ENCODE measurements around the gene HSD17B2.

HSD17B2 gene

DNA sequence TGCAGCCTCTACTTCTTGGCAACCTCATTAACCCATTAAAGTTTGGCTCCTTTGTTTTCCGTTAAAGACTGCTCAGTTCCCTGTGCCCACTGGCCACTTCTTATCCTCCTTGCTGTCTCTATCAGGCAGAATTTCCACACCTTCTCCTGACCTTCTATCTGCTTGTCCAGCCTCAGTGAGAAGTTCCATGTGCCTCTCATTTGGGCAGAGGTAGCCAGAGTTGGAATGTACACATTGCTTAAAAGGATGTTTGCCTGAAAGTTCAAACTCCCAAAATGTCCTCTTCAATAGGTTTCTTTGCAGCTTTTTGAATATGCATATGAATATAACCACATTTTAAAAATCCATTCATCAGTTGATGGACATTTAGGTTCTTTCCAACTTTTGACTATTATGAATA, 47.0 kb downstream of the HSD17B2 start:
- Histone ChIP-seq H3K79me1 (replicated peaks; ENCODE audit: low read length, poor library complexity, severe bottlenecking) (no peaks in the 10 kb centered on the region), H2BK15ac (ENCODE audit: low read depth, poor library complexity, severe bottlenecking) (no peak overlapping the region), H3K27me3 (ENCODE audit: control insufficient read depth in 1 of 2, insufficient read depth in 1 of 2, low read length in 2 of 2) (no peaks in the 10 kb centered on the region), H2BK120ac (ENCODE audit: low read depth, low read length) (no peak overlapping the region), H3K9me3 (ENCODE audit: control insufficient read depth, low read length) (peaks cover 15% of the 10 kb centered on the region), H3K4me2 (ENCODE audit: low read length, poor library complexity, severe bottlenecking) (no peak overlapping the region), H4K8ac (ENCODE audit: low read length) (no peak overlapping the region), H3K23ac (ENCODE audit: low read length in 2 of 2) (no peak overlapping the region), H2AK5ac (ENCODE audit: low read length, severe bottlenecking) (no peak overlapping the region), H2BK5ac (ENCODE audit: low read depth, low read length, poor library complexity, severe bottlenecking) (no peak overlapping the region), H3K27ac (ENCODE audit: low read length, poor library complexity, severe bottlenecking) (no peak overlapping the region), H3K14ac (ENCODE audit: low read length in 2 of 2) (no peak overlapping the region), H4K91ac (ENCODE audit: low read length) (no peak overlapping the region), H3K4ac (ENCODE audit: low read depth in 1 of 2, low read length in 2 of 2) (no peak overlapping the region), H3K18ac (ENCODE audit: low read depth in 1 of 2, low read length in 2 of 2) (no peak overlapping the region), H3K4me1 (ENCODE audit: control insufficient read depth, insufficient read depth, low read depth, low read length) (peaks cover 2% of the 10 kb centered on the region), H2AFZ (ENCODE audit: low read depth, low read length) (no peak overlapping the region), H3K9ac (ENCODE audit: low read length) (no peak overlapping the region), H3K4me3 (ENCODE audit: insufficient read depth in 1 of 2, low read depth in 1 of 2, low read length in 2 of 2) (no peak overlapping the region), H3K36me3 (ENCODE audit: control insufficient read depth in 1 of 2, insufficient read depth in 2 of 2, low read depth in 1 of 2, low read length in 2 of 2) (no peaks in the 10 kb centered on the region), H2BK12ac (ENCODE audit: low read length in 2 of 2) (no peak overlapping the region)
- 92% methylated on average over 1 of the region's 1 CpG for WGBS
- no peak for DNase-seq

DNA sequence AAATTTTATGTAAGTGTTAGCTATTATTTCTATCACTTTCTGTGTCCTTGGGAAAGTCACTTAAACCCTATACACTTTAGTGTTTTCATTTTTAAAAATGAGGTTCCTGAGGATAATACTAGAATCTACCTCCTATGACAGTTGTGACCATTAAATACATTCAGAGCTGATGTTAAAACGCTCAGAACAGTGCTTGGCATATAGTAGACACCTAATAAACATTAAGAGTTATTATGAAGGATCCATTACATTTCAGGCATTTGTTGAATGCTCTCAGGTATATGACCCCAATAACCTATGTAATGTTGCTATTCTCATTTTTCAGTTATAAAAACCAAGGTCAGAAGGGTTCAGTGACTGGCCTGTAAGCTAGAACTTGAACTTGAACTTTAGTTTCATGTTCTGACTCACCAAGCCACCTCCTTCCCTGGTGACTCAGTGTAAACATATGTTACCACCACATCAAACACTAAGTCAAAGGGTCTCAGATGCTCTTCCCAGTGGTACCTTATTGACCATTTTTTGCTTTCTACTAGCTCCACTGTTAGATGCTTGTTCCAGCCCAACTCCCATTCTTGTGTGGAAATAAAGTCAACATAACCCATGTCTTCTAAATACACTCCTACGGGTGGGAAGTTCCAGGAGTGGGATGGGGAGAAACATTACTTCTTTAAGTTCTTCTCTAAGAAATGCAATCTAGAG, 47.6 kb downstream of the HSD17B2 start:
- Histone ChIP-seq H3K4me2 (ENCODE audit: low read length, poor library complexity, severe bottlenecking) (no peak overlapping the region), H3K4ac (ENCODE audit: low read depth in 1 of 2, low read length in 2 of 2) (no peak overlapping the region), H4K91ac (ENCODE audit: low read length) (no peak overlapping the region), H2BK5ac (ENCODE audit: low read depth, low read length, poor library complexity, severe bottlenecking) (no peak overlapping the region), H2AFZ (ENCODE audit: low read depth, low read length) (no peak overlapping the region), H2BK12ac (ENCODE audit: low read length in 2 of 2) (no peak overlapping the region), H3K9me3 (ENCODE audit: control insufficient read depth, low read length) (peaks cover 15% of the 10 kb centered on the region), H3K27ac (ENCODE audit: low read length, poor library complexity, severe bottlenecking) (no peak overlapping the region), H3K14ac (ENCODE audit: low read length in 2 of 2) (no peak overlapping the region), H3K36me3 (ENCODE audit: control insufficient read depth in 1 of 2, insufficient read depth in 2 of 2, low read depth in 1 of 2, low read length in 2 of 2) (no peaks in the 10 kb centered on the region), H3K9ac (ENCODE audit: low read length) (no peak overlapping the region), H3K23ac (ENCODE audit: low read length in 2 of 2) (no peak overlapping the region), H2BK120ac (ENCODE audit: low read depth, low read length) (no peak overlapping the region), H2BK15ac (ENCODE audit: low read depth, poor library complexity, severe bottlenecking) (no peak overlapping the region), H2AK5ac (ENCODE audit: low read length, severe bottlenecking) (no peak overlapping the region), H3K27me3 (ENCODE audit: control insufficient read depth in 1 of 2, insufficient read depth in 1 of 2, low read length in 2 of 2) (no peaks in the 10 kb centered on the region), H3K4me1 (ENCODE audit: control insufficient read depth, insufficient read depth, low read depth, low read length) (peaks cover 2% of the 10 kb centered on the region), H3K79me1 (replicated peaks; ENCODE audit: low read length, poor library complexity, severe bottlenecking) (no peaks in the 10 kb centered on the region), H4K8ac (ENCODE audit: low read length) (no peak overlapping the region), H3K4me3 (ENCODE audit: insufficient read depth in 1 of 2, low read depth in 1 of 2, low read length in 2 of 2) (no peak overlapping the region), H3K18ac (ENCODE audit: low read depth in 1 of 2, low read length in 2 of 2) (no peak overlapping the region)
- peak; percentile 69 for DNase-seq
- no CpG with 5 or more reads among the region's 2 CpGs for WGBS

- no peak overlapping the region for H3K14ac ChIP-seq (ENCODE audit: low read length in 2 of 2)
- H3K9me3 ChIP-seq (ENCODE audit: control insufficient read depth, low read length) = peaks cover 6% of the 10 kb centered on the region
- H3K18ac ChIP-seq (ENCODE audit: low read depth in 1 of 2, low read length in 2 of 2) = no peak overlapping the region
- H3K4me1 ChIP-seq (ENCODE audit: control insufficient read depth, insufficient read depth, low read depth, low read length) = peaks cover 2% of the 10 kb centered on the region
- H3K79me1 ChIP-seq (replicated peaks; ENCODE audit: low read length, poor library complexity, severe bottlenecking) = no peaks in the 10 kb centered on the region
- H4K8ac ChIP-seq (ENCODE audit: low read length) = no peak overlapping the region
- H2AFZ ChIP-seq (ENCODE audit: low read depth, low read length) = no peak overlapping the region
- H2BK12ac ChIP-seq (ENCODE audit: low read length in 2 of 2) = no peak overlapping the region
- H4K91ac ChIP-seq (ENCODE audit: low read length) = no peak overlapping the region
- 86% methylated on average over 6 of the region's 6 CpGs for WGBS
- H2BK120ac ChIP-seq (ENCODE audit: low read depth, low read length) = no peak overlapping the region
- H3K4me3 ChIP-seq (ENCODE audit: insufficient read depth in 1 of 2, low read depth in 1 of 2, low read length in 2 of 2) = no peak overlapping the region
- H2BK5ac ChIP-seq (ENCODE audit: low read depth, low read length, poor library complexity, severe bottlenecking) = no peak overlapping the region
- DNase-seq = no peak
- no peak overlapping the region for H2BK15ac ChIP-seq (ENCODE audit: low read depth, poor library complexity, severe bottlenecking)
- H3K9ac ChIP-seq (ENCODE audit: low read length) = no peak overlapping the region
- H2AK5ac ChIP-seq (ENCODE audit: low read length, severe bottlenecking) = no peak overlapping the region
- H3K23ac ChIP-seq (ENCODE audit: low read length in 2 of 2) = no peak overlapping the region
- H3K4me2 ChIP-seq (ENCODE audit: low read length, poor library complexity, severe bottlenecking) = no peak overlapping the region
- no peaks in the 10 kb centered on the region for H3K27me3 ChIP-seq (ENCODE audit: control insufficient read depth in 1 of 2, insufficient read depth in 1 of 2, low read length in 2 of 2)
- H3K27ac ChIP-seq (ENCODE audit: low read length, poor library complexity, severe bottlenecking) = no peak overlapping the region
- H3K4ac ChIP-seq (ENCODE audit: low read depth in 1 of 2, low read length in 2 of 2) = no peak overlapping the region
- H3K36me3 ChIP-seq (ENCODE audit: control insufficient read depth in 1 of 2, insufficient read depth in 2 of 2, low read depth in 1 of 2, low read length in 2 of 2) = no peaks in the 10 kb centered on the region
Observed at GRCh38 chr16:82083710-82084353, 48.8 kb downstream of the HSD17B2 start.

GRCh38 chr16:82085011-82085779, 50.1 kb downstream of the HSD17B2 start:
- no peak overlapping the region for H2BK5ac ChIP-seq (ENCODE audit: low read depth, low read length, poor library complexity, severe bottlenecking)
- 84% methylated on average over 1 of the region's 2 CpGs for WGBS
- H3K4me1 ChIP-seq (ENCODE audit: control insufficient read depth, insufficient read depth, low read depth, low read length) = peaks cover 2% of the 10 kb centered on the region
- H2AK5ac ChIP-seq (ENCODE audit: low read length, severe bottlenecking) = no peak overlapping the region
- no peaks in the 10 kb centered on the region for H3K79me1 ChIP-seq (replicated peaks; ENCODE audit: low read length, poor library complexity, severe bottlenecking)
- no peak overlapping the region for H2BK15ac ChIP-seq (ENCODE audit: low read depth, poor library complexity, severe bottlenecking)
- H3K4me3 ChIP-seq (ENCODE audit: insufficient read depth in 1 of 2, low read depth in 1 of 2, low read length in 2 of 2) = no peak overlapping the region
- no peaks in the 10 kb centered on the region for H3K27me3 ChIP-seq (ENCODE audit: control insufficient read depth in 1 of 2, insufficient read depth in 1 of 2, low read length in 2 of 2)
- H3K18ac ChIP-seq (ENCODE audit: low read depth in 1 of 2, low read length in 2 of 2) = no peak overlapping the region
- H4K8ac ChIP-seq (ENCODE audit: low read length) = no peak overlapping the region
- no peak overlapping the region for H3K4ac ChIP-seq (ENCODE audit: low read depth in 1 of 2, low read length in 2 of 2)
- no peak overlapping the region for H2AFZ ChIP-seq (ENCODE audit: low read depth, low read length)
- no peak overlapping the region for H3K14ac ChIP-seq (ENCODE audit: low read length in 2 of 2)
- no peak overlapping the region for H4K91ac ChIP-seq (ENCODE audit: low read length)
- no peak overlapping the region for H3K9ac ChIP-seq (ENCODE audit: low read length)
- H3K36me3 ChIP-seq (ENCODE audit: control insufficient read depth in 1 of 2, insufficient read depth in 2 of 2, low read depth in 1 of 2, low read length in 2 of 2) = no peaks in the 10 kb centered on the region
- H2BK120ac ChIP-seq (ENCODE audit: low read depth, low read length) = no peak overlapping the region
- no peak overlapping the region for H2BK12ac ChIP-seq (ENCODE audit: low read length in 2 of 2)
- no peaks in the 10 kb centered on the region for H3K9me3 ChIP-seq (ENCODE audit: control insufficient read depth, low read length)
- no peak for DNase-seq
- no peak overlapping the region for H3K23ac ChIP-seq (ENCODE audit: low read length in 2 of 2)
- H3K4me2 ChIP-seq (ENCODE audit: low read length, poor library complexity, severe bottlenecking) = no peak overlapping the region
- H3K27ac ChIP-seq (ENCODE audit: low read length, poor library complexity, severe bottlenecking) = no peak overlapping the region
